NCI-H526 treated with DMSO at 0.1 percent for 48 hours (cell line): ENCODE data around the gene SAMSN1.

Experiments
- DNase-seq: peaks from one replicate; lab custom pipeline; 2025; lab: John Stamatoyannopoulos, UW

Gene SAMSN1

GRCh38 chr21:14484188-14485009, 61.7 kb downstream of the SAMSN1 start:
- DNase-seq, result no peak

- no peak for DNase-seq
These were observed 62.8 kb downstream of the SAMSN1 start for GRCh38 chr21:14483296-14483695.

- DNase-seq, result no peak
These were observed 64.0 kb downstream of the SAMSN1 start for GRCh38 chr21:14482165-14482564.

GRCh38 chr21:14480411-14481031, 65.6 kb downstream of the SAMSN1 start:
- DNase-seq, result peak; percentile 10

GRCh38 chr21:14479241-14479786, 66.8 kb downstream of the SAMSN1 start:
- no peak for DNase-seq

GRCh38 chr21:14477841-14478240, 68.3 kb downstream of the SAMSN1 start:
- no peak for DNase-seq

- DNase-seq, result no peak
These were observed 69.0 kb downstream of the SAMSN1 start for GRCh38 chr21:14477133-14477532.

- DNase-seq, result no peak
These were observed 71.1 kb downstream of the SAMSN1 start for GRCh38 chr21:14474995-14475394.

- no peak for DNase-seq
These were observed 76.5 kb downstream of the SAMSN1 start for GRCh38 chr21:14469641-14470040.

- no peak for DNase-seq
These were observed 79.4 kb downstream of the SAMSN1 start for GRCh38 chr21:14466715-14467114.

GRCh38 chr21:14457762-14458161, 88.4 kb downstream of the SAMSN1 start:
- DNase-seq, result no peak

GRCh38 chr21:14456911-14457310, 89.2 kb downstream of the SAMSN1 start:
- no peak for DNase-seq

- DNase-seq, result no peak
These were observed 91.8 kb downstream of the SAMSN1 start for GRCh38 chr21:14454016-14455009.

GRCh38 chr21:14453339-14454015, 92.6 kb downstream of the SAMSN1 start:
- DNase-seq, result no peak

- no peak for DNase-seq
These were observed 93.3 kb downstream of the SAMSN1 start for GRCh38 chr21:14452727-14453241.

GRCh38 chr21:14452031-14452726, 93.9 kb downstream of the SAMSN1 start:
- no peak for DNase-seq

- DNase-seq, result no peak
These were observed 94.6 kb downstream of the SAMSN1 start for GRCh38 chr21:14451546-14451945.

GRCh38 chr21:14448784-14449183, 97.3 kb downstream of the SAMSN1 start:
- no peak for DNase-seq

- no peak for DNase-seq
These were observed 107.9 kb downstream of the SAMSN1 start for GRCh38 chr21:14438211-14438610.

- no peak for DNase-seq
These were observed 110.7 kb downstream of the SAMSN1 start for GRCh38 chr21:14435423-14435822.
